HepG2 (cell line): Measurements from ENCODE around the gene LCN12. TPM values are rescaled to one million over a fixed set of nuclear protein-coding genes. Genes with fewer than 3 reads are reported as not detected.

Experiments
- ATF7-NPFF ChIP-seq: sonication (generic); formaldehyde crosslinking; IDR thresholded peaks from 2 replicates; pipeline ENCODE4 v1.8.1; 2023; ENCODE audit warnings: mild to moderate bottlenecking, low read depth, missing genetic modification reagents, moderate library complexity
- ETV6 ChIP-seq: sonication (generic); formaldehyde crosslinking; conservative IDR thresholded peaks from 2 replicates; pipeline ENCODE4 v1.4.0; 2020; ENCODE audit warnings: missing genetic modification reagents
- FOXP1 ChIP-seq, 2 experiments: fragments of 450-650 bp in 1 of 2; IDR thresholded peaks; 2 replicates each; pipeline ENCODE4 v1.6.1; 2017 to 2018; ENCODE audit warnings: antibody characterized with exemption in 1 of 2
- HDAC6 ChIP-seq: fragments of 200-600 bp; sonication (generic); IDR thresholded peaks from 2 replicates; pipeline ENCODE4 v1.7.0; 2017; ENCODE audit warnings: mild to moderate bottlenecking, antibody characterized with exemption, low read length, low read depth
- MAFF ChIP-seq: IDR thresholded peaks from 2 replicates; pipeline ENCODE4 v1.6.1; 2011; ENCODE audit warnings: low read depth, low read length, improper control_type of control experiment
- MED1 ChIP-seq: sonication (generic); formaldehyde crosslinking; IDR thresholded peaks from 2 replicates; pipeline ENCODE4 v1.4.0; 2020; ENCODE audit warnings: missing genetic modification reagents
- NPAS2 ChIP-seq: sonication (generic); formaldehyde crosslinking; IDR thresholded peaks from 2 replicates; pipeline ENCODE4 v1.8.0; 2022; ENCODE audit warnings: mild to moderate bottlenecking, missing genetic modification reagents, borderline replicate concordance
- NR2F6 ChIP-seq, 2 experiments: IDR thresholded peaks; 2 replicates each; pipeline ENCODE4 v1.6.1; 2016; ENCODE audit warnings: antibody characterized with exemption in 1 of 2, mild to moderate bottlenecking in 1 of 2
- ONECUT2 ChIP-seq: sonication (generic); formaldehyde crosslinking; IDR thresholded peaks from 2 replicates; pipeline ENCODE4 v1.4.0; 2020; ENCODE audit warnings: missing genetic modification reagents
- POGK ChIP-seq: sonication (generic); formaldehyde crosslinking; conservative IDR thresholded peaks from 2 replicates; pipeline ENCODE4 v1.8.0; 2022; ENCODE audit warnings: mild to moderate bottlenecking, moderate library complexity, missing genetic modification reagents
- SOX5 ChIP-seq: IDR thresholded peaks from 2 replicates; pipeline ENCODE4 v1.6.1; 2016; ENCODE audit warnings: borderline replicate concordance
- TAF15 ChIP-seq: fragments of 200-400 bp; formaldehyde crosslinking; IDR thresholded peaks from one replicate; pipeline ENCODE4 v1.6.1; 2018; ENCODE audit warnings: mild to moderate bottlenecking, low read depth, low read length; ENCODE audit not compliant: poor library complexity, severe bottlenecking
- THYN1 ChIP-seq: sonication (generic); formaldehyde crosslinking; IDR thresholded peaks from 2 replicates; pipeline ENCODE4 v1.8.1; 2023; ENCODE audit warnings: low read depth, mild to moderate bottlenecking, moderate library complexity, missing genetic modification reagents, borderline replicate concordance
- USF2 ChIP-seq, 2 experiments: sonication (generic) in 1 of 2; formaldehyde crosslinking in 1 of 2; IDR thresholded peaks; 2 replicates each; pipeline versions ENCODE4 v1.5.1 to v1.6.1; 2011 to 2020; ENCODE audit warnings: borderline replicate concordance in 1 of 2, low read depth in 1 of 2, low read length in 1 of 2, mild to moderate bottlenecking in 1 of 2, missing genetic modification reagents in 1 of 2, moderate library complexity in 1 of 2
- ZNF468 ChIP-seq: sonication (generic); formaldehyde crosslinking; IDR thresholded peaks from 2 replicates; pipeline ENCODE4 v1.8.0; 2022; ENCODE audit warnings: mild to moderate bottlenecking, moderate library complexity, missing genetic modification reagents
- ZNF512 ChIP-seq: sonication (generic); formaldehyde crosslinking; IDR thresholded peaks from 2 replicates; pipeline ENCODE4 v1.4.0; 2020; ENCODE audit warnings: mild to moderate bottlenecking, missing genetic modification reagents
- ZNF597 ChIP-seq: sonication (generic); formaldehyde crosslinking; IDR thresholded peaks from 2 replicates; pipeline ENCODE4 v1.5.0; 2020; ENCODE audit warnings: missing genetic modification reagents
- ZNF800 ChIP-seq: sonication (generic); formaldehyde crosslinking; IDR thresholded peaks from 2 replicates; pipeline ENCODE4 v1.4.0; 2020; ENCODE audit warnings: missing genetic modification reagents
- polyA plus RNA-seq, 8 experiments: library from polyadenylated mRNA; depleted of rRNA in 3 of 8; stranded (reverse) in 7 of 8; unstranded in 1 of 8; fragments of >200 nt; fragmentation: Illumina TruSeq in 4 of 8; extraction: Trizol in 4 of 8; gene quantifications; 2 replicates each; pipeline versions ENCODE4 v1.2.1 to v1.2.3, GENCODE V29; 2011 to 2016; ENCODE audit warnings: low read depth in 4 of 8, missing spikeins in 1 of 8, mixed read lengths in 1 of 8; ENCODE audit not compliant: insufficient read depth in 1 of 8
- total RNA-seq, 5 experiments: library from RNA; depleted of rRNA; stranded (reverse); fragments of >200 nt; fragmentation: Illumina TruSeq; extraction: Trizol; gene quantifications; 2 replicates each; pipeline ENCODE4 v1.2.3, GENCODE V29; 2016; ENCODE audit warnings: low read depth in 1 of 5

The LCN12 gene
- total and polyA plus RNA-seq, 2 of the 13 experiments (the other 11 are each of a cell fraction or from before 2014, with no cell fraction given): 3.4 to 6.9 TPM

- no peak for TF ChIP-seq ZNF512 (CRISPR knock-in tag)
- no peak for TF ChIP-seq ZNF468
- peak; percentile 57; the same call in 1 of the 2 replicates for TF ChIP-seq MED1
- peak; percentile 40; the same call in 1 of the 2 replicates for TF ChIP-seq NR2F6 (IDR thresholded peaks at IDR 0.05)
- peak; percentile 28 for TF ChIP-seq NR2F6 (CRISPR knock-in tag; IDR thresholded peaks at IDR 0.05)
- TF ChIP-seq ONECUT2 (CRISPR knock-in tag): peak; percentile 28; the same call in 1 of the 2 replicates
- TF ChIP-seq ETV6 (CRISPR knock-in tag): no peak
- TF ChIP-seq ZNF597 (CRISPR knock-in tag): no peak
- no peak for TF ChIP-seq THYN1 (CRISPR knock-in tag)
- no peak for TF ChIP-seq ATF7-NPFF
- TF ChIP-seq USF2 (IDR thresholded peaks at IDR 0.05; ENCODE audit: low read depth, low read length): no peak
- TF ChIP-seq USF2 (CRISPR knock-in tag; IDR thresholded peaks at IDR 0.05; ENCODE audit: borderline replicate concordance): no peak
- no peak for TF ChIP-seq NPAS2
- no peak for TF ChIP-seq FOXP1 (IDR thresholded peaks at IDR 0.05)
- 0 out of 2 replicates have a peak, but pooled peaks have one; percentile 31 for TF ChIP-seq FOXP1 (CRISPR knock-in tag; IDR thresholded peaks at IDR 0.05)
- peak; percentile 64 for TF ChIP-seq TAF15
- TF ChIP-seq POGK (CRISPR knock-in tag): no peak
- no peak for TF ChIP-seq ZNF800
- no peak for TF ChIP-seq HDAC6
- TF ChIP-seq MAFF: no peak
- peak; percentile 37 for TF ChIP-seq SOX5 (CRISPR knock-in tag)
Measured at GRCh38 chr9:136944519-136945332, 7.3 kb upstream of the LCN12 start, which contains the start of the genes C8G and FBXW5 (continued).
